HG02623 (cell line): ENCODE measurements around the gene MRPL38.
"Not testable (repeated sequence)": the region's sequence is repeated elsewhere in the genome, so short reads cannot be mapped to it uniquely, and the experiment has no call there.

Source experiments
- ATAC-seq: cut with Tn5 transposase; IDR thresholded peaks from one replicate; pipeline ENCODE4 v1.9.1; 2021; ENCODE audit warnings: moderate library complexity; ENCODE audit not compliant: unreplicated experiment

MRPL38 gene

DNA sequence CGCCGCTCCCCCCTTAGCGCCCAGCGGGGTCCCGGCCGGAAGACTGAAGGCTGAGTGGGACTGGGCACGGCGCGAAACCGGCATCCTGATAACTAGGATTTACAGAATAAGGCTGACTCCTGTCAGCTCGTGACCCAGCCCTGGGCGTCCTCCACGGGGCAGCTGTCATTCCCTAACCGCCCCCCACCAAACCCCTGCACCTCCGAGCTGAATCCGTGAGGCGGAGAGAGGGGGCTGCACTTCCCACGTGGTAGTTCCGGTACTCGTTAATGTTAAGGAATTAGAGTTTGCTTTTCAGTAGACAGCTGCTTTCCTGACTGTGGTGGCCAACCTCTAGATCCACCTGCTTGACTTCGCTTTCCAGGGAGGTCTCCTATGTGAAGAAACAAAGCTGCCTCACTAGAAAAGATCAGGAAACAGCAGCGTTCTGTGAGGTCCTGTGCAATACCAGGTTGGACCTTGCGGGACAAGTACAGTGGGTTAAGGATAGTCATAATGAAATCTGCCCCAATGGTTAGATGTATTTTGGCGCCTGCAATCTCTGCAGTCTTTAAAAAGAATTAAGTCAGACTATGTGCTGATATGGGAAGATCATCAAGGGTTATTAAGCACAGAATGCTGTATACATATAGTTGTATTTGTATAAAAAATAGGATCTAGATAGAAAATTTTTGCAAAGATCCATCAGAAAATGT is 48.5 kb downstream of the MRPL38 start:
- ATAC-seq, result peak; percentile 17

DNA sequence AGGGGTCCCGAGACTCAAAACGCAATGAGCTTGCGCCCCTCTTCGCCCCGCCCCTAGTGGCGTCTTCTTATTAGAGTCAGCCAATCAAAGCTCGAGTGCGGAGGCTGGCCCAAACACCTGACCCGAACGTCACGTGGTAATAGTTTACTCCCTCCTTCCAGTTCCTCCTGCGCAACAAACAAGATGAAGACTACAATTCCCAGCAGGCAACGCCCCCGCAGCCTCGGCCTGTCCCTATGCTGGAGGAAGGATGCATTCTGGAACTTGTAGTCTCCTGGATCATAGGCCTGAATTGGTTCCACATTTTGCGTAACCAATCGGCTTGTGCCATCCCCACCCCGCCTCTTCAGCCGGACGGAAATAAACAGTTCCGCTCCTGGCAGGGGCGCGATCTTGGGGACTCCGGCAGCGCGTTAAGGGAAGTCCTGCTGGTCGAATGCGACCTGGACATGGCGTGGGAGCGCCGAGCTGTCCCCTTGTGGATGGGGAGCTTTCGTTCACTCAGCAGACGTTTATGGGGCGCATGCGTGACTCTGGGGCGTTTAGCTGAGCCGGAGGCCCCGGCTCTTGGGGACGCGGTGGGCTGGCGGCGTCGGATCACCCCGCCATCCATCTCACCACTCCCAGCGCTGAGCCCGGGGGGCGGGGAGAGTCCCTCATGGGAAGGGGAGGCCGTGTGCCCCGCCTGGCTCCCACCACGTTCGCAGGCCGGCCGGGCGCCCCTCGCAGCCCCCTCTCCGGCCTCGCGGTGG is 49.2 kb downstream of the MRPL38 start, which contains the start of gene WBP2:
WBP2 (minus strand) TSS at position 26 of the 752 bp plus-strand sequence. CDS start 38 bp downstream, outside the sequence.
- peak; percentile 87 for ATAC-seq

DNA sequence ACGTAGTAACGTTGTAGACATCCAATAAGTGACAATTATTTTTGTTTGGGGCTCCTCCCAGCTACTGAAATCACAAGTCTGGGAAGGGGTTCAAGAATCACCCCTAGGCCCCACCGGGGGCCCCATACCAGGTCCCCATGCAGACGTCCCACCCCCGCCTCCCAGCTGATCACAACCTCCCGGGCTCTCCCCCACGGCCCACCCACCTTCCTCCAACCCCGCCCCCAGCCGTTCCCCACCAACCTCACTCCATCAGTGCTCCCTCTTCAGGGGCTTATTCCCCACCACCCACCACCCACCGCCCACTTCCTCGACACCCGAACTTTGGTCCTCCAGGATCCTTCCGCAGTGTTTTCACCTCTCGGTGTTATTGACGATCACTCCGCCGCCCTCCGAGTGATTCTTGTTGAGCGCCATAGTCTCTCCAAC is 49.8 kb downstream of the MRPL38 start:
- ATAC-seq, result no peak

DNA sequence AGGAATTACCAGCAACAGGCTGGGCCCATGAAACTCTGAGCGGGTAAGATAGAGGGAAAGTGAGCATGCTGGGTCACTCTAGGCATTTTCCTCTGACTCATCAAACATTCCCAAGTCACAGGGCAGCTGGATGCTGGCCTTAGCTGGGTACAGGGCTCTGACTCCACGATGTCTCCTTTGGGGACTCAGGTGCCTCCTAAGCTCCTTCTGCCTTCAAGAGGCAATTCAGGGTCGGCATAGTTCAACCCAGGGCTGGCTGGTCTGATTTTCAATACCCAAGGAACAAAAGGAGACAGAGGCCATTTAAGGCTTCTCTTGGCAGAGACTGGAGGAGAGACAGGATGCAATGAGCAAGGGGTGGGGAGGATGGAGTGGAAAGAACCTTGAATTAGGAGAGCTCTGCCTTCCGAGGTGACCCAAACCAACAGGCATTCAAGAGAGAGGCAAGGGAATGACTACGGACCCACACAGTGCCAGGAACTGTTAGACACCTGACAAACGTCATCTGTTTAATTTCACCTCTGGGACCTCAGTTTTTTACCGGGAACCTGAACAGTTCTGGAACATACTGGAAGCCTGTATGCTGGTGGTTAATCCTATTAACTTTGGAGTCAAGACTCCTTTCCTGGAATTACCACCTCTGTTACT is 50.5 kb downstream of the MRPL38 start:
- no peak for ATAC-seq

DNA sequence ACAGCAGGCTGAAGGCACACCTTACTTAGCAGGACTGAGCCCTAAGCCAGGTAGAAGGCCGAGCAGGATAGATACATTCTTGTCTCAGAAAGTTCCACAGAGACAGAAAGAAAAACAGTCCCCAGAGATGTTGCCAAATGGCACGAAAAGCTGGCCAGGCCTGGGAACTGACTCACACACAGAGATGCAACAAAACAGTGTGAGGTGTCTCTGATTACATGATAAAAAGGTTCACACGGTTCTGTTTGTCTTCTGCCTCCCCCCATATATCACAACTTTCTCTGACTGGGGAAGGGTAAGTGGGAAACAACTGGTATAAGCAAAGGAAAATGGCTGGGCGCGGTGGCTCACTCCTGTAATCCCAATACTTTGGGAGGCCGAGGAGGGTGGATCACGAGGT is 51.3 kb downstream of the MRPL38 start:
- ATAC-seq, result no peak

DNA sequence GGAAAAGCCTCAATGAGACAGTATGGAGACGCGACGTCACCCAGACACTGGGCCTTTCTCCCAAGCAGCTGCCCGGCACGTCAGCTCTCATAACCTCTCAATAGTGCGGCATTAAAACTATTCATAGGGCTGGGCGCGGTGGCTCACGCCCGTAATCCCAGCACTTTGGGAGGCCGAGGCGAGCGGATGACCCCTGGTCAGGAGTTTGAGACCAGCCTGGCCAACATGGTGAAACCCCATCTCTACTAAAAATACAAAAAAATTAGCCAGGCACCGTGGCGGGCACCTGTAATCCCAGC is 53.0 kb downstream of the MRPL38 start:
- ATAC-seq, result not testable (repeated sequence)

DNA sequence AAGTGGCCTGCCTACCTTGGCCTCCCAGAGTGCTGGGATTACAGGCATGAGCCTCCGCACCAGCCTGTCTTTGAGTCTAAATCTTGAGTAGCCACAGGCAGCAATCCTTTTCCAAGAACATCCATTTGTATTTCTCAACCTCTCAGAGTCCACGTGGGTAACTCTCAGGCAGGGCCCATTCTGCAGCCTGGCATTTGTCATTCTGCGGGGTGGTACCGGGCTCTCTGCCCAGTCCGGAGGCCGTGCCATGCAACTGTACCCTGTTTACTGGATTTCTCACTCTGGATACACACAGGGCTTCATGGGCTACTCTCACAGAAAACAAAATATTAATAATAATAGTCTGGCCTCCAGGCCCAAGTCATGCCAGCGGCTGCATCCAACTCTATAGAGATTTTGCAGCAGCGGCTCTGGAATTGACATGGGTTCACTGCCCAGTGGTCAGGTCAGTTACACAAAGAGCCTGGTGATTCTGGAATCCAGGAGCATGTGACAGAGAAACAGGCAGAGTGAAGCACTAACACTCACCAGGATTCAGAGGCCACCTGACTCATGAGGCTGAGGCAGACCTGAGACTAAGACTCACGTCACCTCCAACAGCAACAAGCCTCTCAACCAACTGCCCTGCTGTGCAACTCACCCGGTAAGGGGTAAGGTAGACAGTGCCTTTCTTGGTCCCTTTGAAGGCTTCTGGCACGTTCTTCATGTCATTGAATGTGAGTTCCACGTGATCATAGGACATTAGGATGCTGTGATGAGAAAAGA is 53.6 kb downstream of the MRPL38 start:
- no peak for ATAC-seq

DNA sequence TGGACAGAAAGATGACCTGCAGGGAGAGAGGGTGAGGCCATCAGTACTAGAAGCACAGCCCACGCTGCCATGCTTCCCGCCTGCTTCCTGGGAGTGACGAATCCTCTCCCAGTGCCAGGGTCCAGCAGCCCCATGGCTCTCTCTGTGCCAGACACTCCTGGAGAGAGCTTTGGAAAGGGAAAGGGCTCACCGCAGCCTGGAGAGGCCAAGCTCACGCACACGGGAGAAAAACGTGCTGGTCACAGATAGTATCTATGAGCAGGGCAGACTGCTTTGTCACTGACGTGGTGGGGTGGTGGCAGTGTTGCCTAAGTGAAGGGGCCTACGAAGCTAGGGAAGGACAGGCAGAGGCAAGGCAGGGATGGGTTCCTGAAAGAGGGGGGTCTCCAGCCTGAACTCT is 55.0 kb downstream of the MRPL38 start:
- ATAC-seq, result no peak

DNA sequence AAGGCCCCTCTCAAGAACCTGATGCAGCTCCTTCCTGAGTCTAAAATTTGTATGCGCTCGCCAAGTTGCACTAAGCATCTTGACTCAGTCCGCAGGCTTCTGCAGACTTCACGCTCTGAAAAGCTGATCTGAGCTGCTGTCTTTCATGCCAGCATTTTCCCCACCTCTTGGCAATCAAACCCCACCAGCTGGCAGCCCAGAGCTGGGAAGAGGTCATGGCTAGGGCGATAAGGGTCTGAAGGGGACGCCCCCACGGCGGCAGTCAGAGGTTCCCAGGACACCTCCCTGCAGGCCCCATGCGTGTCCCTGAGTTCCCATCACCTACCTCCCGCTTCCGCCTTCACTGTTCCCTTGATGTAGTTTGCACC is 55.4 kb downstream of the MRPL38 start:
- ATAC-seq, result no peak
